Left ventricle myocardium superior (tissue), 1 donor: Measurements from ENCODE around the gene TCAF1. TPM values are rescaled to one million over a fixed set of nuclear protein-coding genes. Genes with fewer than 3 reads are reported as not detected.

Source experiments
- ATAC-seq: fragments of 200-7000 bp; cut with Tn5 transposase; one replicate; pipeline ENCODE4 v1.9.1; 2020; ENCODE audit warnings: mild to moderate bottlenecking, moderate library complexity
- DNase-seq: peaks from one replicate; pipeline ENCODE4 v3.0.0-alpha.2; 2020
- intact Hi-C: fragments of 100-400 bp; cut with micrococcal nuclease; formaldehyde crosslinking; loops from one replicate; pipeline ENCODE4 v1.11.0; 2022
- total RNA-seq: library from RNA; stranded (reverse); fragmentation: NEBNext Ultra II Directional; extraction: Animal tissue kit (Norgen Biotek cat#: 25700); gene quantifications from one replicate; pipeline ENCODE4 v1.2.1, GENCODE V29; 2021
- donor health status: DM: no; HTN: yes; CAD: no; lungs with severe emphysema.

TCAF1 gene
- total RNA-seq, 1 donor from 2014 or later, result 35.9 TPM

GRCh38 chr7:143906151-143906550 lies 4.2 kb upstream of the TCAF1 start:
- DNase-seq (no peak), ATAC-seq (no peak)
- intact Hi-C loops, result no loop called here

- intact Hi-C loops, result no loop called here
- ATAC-seq (no peak), DNase-seq (no peak)
Observed at GRCh38 chr7:143905509-143905908, 3.5 kb upstream of the TCAF1 start.

GRCh38 chr7:143902332-143902899 lies 440 bp upstream of the TCAF1 start:
- DNase-seq (peak; percentile 26), ATAC-seq (no peak)
- intact Hi-C loops, result no loop called here

GRCh38 chr7:143901332-143901667 lies 676 bp downstream of the TCAF1 start:
- intact Hi-C loops, result no loop called here
- peak; percentile 68 for DNase-seq
- peak; percentile 64 for ATAC-seq

GRCh38 chr7:143900230-143900766 lies 1.7 kb downstream of the TCAF1 start:
- ATAC-seq (no peak), DNase-seq (no peak)
- intact Hi-C loops, result no loop called here

GRCh38 chr7:143898810-143899209 lies 3.2 kb downstream of the TCAF1 start:
- intact Hi-C loops, result no loop called here
- no peak for DNase-seq
- ATAC-seq, result no peak

- DNase-seq (no peak), ATAC-seq (no peak)
- intact Hi-C loops, result no loop called here
Observed at GRCh38 chr7:143896667-143897066, 5.3 kb downstream of the TCAF1 start.

GRCh38 chr7:143892527-143893300 lies 9.3 kb downstream of the TCAF1 start:
- no peak for ATAC-seq
- intact Hi-C loops, result no loop called here
- no peak for DNase-seq

GRCh38 chr7:143891457-143891856 lies 10.5 kb downstream of the TCAF1 start:
- ATAC-seq (no peak), DNase-seq (no peak)
- intact Hi-C loops, result no loop called here

GRCh38 chr7:143890558-143890957 lies 11.4 kb downstream of the TCAF1 start:
- intact Hi-C loops, result no loop called here
- no peak for DNase-seq
- no peak for ATAC-seq

- intact Hi-C loops, result no loop called here
- DNase-seq (no peak), ATAC-seq (no peak)
Observed at GRCh38 chr7:143889068-143889467, 12.9 kb downstream of the TCAF1 start.

GRCh38 chr7:143886826-143887477 lies 15.0 kb downstream of the TCAF1 start:
- intact Hi-C loops, result no loop called here
- DNase-seq (no peak), ATAC-seq (no peak)

- no peak for ATAC-seq
- intact Hi-C loops, result no loop called here
Observed at GRCh38 chr7:143885951-143886350, 16.0 kb downstream of the TCAF1 start.

GRCh38 chr7:143884969-143885559 lies 16.9 kb downstream of the TCAF1 start:
- intact Hi-C loops, result no loop called here
- ATAC-seq (peak; percentile 14), DNase-seq (peak; percentile 56)

More at GRCh38 chr7:143885951-143886350, 16.0 kb downstream of the TCAF1 start:
- DNase-seq, result no peak

GRCh38 chr7:143884241-143884968 lies 17.6 kb downstream of the TCAF1 start:
- intact Hi-C loops, result no loop called here
- no peak for ATAC-seq
- no peak for DNase-seq

GRCh38 chr7:143882604-143883078 lies 19.3 kb downstream of the TCAF1 start:
- DNase-seq, result peak; percentile 87
- intact Hi-C loops, result no loop called here
- peak; percentile 93 for ATAC-seq

GRCh38 chr7:143882020-143882603 lies 19.9 kb downstream of the TCAF1 start:
- DNase-seq, result peak; percentile 84
- intact Hi-C loops, result no loop called here
- peak; percentile 90 for ATAC-seq

- no peak for ATAC-seq
- intact Hi-C loops, result no loop called here
- no peak for DNase-seq
Observed at GRCh38 chr7:143878884-143879283, 23.1 kb downstream of the TCAF1 start.

- DNase-seq (no peak), ATAC-seq (no peak)
- intact Hi-C loops, result no loop called here
Observed at GRCh38 chr7:143877098-143877497, 24.9 kb downstream of the TCAF1 start.
